NOMO-1 treated with dmso at 0.1 percent for 144 hours (cell line): ENCODE measurements around the gene FAM25G.

Source experiments
- DNase-seq: peaks from one replicate; lab custom pipeline; 2025; ENCODE audit not compliant: unreplicated experiment; lab: John Stamatoyannopoulos, UW

FAM25G gene

DNA sequence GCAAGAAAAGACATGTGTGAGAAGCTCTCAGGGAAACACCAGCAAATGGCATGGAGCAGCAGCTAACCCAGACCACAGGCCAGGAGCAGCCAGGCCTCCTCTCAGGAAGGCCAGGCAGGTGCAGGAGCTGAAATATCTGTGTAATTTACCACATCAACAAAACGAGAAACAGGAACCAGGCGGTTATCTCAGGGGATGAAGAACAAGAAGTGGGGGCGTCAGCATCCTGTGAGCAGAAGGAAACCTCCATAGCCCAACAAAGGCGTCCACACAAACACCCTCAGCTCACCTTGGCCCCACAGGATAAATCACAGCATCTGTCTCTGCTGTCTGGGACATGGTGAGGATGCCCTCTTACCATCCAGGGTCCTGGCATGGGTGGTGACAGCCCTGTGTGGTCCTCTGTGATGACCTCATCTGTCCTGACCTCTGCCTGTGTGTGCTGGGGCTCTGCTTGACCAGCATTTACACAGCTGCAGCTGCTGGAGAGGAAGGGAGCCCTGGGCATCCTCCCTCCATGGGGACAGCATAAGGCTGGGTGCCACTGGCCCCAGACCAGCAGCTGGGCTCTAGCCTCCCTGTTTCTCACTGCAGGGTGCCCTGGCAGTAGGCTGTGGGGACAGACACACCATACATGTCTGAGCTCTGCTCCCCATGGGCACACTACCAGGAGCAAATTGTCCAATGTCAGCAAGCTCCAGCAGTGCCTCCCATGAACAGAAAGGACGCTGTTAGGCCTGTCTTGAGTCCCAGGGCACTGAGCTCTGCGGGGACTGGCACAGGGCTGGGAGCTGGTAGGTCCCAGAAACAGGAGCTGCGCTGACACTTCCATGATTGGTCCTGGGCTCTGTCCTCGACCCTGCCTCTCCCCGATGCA, 42.2 kb downstream of the FAM25G start:
- DNase-seq, result no peak

DNA sequence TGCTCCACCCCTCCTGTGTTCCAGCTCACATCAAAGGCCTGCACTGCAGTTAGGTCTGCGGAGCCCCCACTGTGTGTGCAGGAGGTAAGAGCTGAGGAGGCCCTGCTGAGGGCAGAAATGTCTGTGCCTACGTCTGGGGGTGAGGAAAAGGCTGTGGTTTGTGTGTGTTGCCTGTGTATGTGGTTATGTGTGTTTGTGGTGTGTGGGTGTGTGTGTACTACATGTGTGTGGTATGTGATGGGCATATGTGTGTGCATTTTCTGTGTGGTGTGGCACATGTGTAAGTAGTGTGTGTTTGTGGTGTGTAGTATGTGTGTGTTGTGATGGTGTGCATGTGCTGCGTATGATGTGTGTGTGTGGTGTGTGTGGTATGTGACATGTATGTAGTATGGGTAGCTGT, 43.8 kb downstream of the FAM25G start:
- DNase-seq, result no peak

DNA sequence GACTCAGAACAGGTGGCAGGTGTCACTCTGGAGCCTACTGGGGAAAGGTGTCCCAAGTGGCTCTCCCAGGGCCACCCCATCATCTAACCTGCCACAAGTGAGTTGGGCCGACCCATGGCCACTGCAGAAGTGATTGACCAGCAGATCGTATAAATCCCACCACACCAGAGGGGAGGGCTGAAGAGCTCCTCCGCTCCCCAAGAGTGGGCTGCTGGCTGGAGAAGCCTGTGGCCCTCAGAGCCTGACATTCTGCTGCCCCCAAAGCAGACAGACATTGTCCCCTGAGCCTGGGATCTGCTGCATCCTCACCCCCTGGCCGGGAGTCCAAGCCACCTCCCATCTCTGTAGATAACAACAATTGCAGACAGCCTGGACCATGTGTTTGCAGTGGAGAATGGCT, 44.3 kb downstream of the FAM25G start:
- no peak for DNase-seq

DNA sequence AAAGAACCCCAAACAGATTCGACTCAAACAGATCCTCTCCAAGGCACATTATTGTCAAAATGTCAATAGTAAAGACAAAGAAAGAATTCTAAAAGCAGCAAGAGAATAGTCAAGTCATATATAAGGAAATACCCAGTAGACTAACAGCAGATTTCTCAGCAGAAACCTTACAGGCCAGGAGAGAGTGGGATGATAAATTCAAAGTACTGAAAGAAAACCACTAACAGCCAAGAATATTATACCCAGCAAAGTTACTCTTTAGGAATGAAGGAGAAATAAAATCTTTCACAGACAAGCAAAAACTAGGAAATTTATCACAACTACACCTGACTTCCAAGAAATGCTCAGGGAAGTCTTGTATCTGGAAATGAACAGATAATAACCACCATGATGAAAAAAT, 45.8 kb downstream of the FAM25G start:
- DNase-seq, result no peak

DNA sequence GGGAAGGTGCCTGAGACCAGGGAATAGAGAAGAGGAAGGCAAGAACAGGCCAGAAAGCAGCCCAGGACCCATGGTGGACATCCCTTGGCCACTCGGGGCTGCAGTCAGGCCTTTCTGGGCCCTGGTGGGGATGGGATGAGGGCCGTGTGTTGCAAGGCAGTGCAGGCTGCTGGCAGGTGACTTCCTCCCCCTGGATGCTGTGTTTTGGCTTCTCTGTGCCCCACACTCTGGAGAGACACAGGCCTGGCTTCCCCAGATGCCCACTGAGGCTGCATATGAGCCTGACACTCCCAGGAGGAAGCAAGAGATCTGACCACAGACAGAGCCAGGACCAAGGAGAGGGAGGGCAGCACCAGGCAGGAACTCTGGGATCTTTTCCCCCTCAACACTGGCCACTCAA, 47.5 kb downstream of the FAM25G start:
- DNase-seq, result no peak

DNA sequence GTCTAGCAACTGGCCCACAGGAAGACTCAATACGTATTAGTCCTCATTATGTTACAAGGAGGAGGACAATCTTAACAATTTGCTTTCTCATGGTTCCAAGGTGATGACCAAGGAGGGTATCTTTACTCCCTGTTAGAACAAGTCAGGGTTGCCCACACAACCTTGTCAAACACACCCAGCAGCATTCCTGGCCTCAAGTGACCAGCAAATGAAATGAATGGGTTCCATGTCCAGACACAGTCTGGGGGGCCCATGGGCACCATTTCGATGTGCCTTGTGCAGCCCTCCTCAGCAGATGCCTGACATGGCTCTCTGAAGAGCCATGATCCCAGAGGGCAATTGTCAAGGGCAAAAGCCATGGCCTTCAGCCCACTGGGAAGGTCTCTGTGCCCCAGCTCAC, 48.4 kb downstream of the FAM25G start:
- DNase-seq, result no peak

DNA sequence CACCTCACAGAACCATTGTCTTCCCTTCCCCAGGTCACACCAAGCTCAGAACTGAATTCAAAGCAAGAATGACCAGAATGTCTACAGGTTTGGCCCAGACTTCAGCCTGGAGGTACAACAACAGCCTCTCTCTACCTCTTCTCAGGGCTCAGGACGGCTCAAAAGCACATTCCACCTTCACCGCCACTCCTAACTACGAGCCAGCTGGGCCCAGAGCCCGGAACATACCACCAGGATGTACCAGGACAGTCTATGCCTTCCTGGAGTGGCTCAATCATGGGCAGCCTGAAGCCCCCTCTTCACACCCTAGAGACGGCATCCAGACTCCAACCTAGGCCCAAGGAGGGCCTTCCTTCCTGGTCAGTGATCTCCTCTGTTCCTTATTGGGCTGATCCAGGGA, 49.1 kb downstream of the FAM25G start:
- no peak for DNase-seq

DNA sequence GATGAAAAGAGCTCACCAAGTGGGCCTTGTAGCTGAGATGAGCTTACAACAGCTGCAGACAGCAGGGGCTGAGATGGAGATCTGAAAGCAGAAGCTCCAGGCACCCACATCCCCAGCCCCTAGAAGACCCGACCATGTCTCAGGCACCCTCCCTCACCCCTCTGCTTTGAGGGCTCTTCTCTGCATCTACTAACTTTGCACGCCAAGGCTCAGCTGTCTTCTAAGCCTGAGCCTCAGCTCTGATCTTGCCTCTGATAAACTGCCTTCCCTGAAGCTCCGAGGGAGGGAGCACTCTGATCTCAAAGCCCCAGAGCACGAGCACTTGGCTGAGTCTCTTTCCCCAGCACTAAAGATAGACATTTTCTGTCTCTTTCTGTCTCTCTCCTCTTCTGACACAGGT, 49.6 kb downstream of the FAM25G start:
- DNase-seq, result no peak

DNA sequence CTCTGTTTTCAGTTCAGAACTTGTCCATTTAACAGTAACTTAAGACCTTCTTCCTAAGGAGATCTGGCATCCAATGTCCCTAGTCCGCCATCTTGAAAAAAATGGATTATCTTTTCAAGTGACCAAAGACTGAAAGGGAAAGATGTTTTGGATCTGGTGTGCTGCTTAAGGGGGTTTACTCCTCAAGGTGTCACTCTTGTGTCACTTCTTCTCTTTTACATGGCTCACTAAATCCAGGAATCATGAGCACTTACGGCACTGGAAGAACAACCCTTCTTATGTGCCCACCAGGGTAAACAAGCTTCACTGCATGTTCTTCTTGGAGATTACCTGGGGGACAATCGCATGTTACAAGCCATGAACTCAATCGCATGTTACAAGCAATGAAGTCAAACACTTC, 51.3 kb downstream of the FAM25G start:
- DNase-seq, result no peak

DNA sequence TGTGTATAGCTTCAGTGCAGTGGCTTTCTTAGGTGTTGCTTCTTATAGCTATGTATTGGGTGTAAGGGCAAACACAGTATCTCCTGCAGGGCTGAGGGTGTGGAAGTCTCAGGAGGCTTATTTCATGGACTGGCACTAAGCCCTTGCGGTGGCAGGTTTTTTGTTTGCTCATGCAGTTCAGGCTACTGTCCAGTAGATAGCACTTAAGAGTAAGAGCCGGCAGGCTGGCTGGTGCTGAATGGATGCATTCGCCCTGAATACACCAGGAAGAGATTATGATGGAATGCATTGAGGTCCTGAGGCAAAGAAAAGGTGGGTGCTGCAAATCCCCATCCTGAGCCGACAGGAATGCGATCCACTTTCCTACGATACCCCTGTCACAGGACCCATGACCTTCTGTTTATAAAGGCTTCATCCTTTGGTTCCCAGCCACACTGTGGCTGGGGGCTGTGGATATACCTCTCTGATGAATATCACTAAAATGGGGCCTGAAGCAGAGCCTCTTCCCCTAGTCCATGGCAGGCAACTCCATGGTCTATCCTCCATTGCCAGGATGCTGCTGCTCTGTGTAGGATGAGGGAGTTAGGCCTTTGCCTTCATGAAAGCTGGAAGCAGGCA, 52.5 kb downstream of the FAM25G start:
- DNase-seq, result no peak
